GM12878 (cell line): ENCODE measurements around the gene CYP2C8. TPM values are rescaled to one million over a fixed set of nuclear protein-coding genes. Genes with fewer than 3 reads are reported as not detected.

Experiments used
- ATAC-seq: fragments of 200-7000 bp; cut with Tn5 transposase; 3 replicates; pipeline ENCODE4 v1.9.1; 2020; ENCODE audit warnings: mild to moderate bottlenecking, moderate library complexity
- BruUV-seq: library from RNA; stranded (reverse); fragments of 400-500 nt; replicated peaks from 2 replicates; lab custom pipeline; 2021; lab: Mats Ljungman, UMichigan
- CTCF ChIA-PET: fragments of 300-600 bp; sonication (Branson Sonifier 250); formaldehyde crosslinking; extraction: SDS; loops from one replicate; lab custom pipeline; 2021; ENCODE audit warnings: inconsistent platforms; lab: Yijun Ruan, JAX
- POLR2A ChIA-PET: fragments of 350-600 bp; formaldehyde crosslinking; extraction: SDS; loops from one replicate; lab custom pipeline; 2021; ENCODE audit warnings: inconsistent platforms; lab: Charles Lee
- RAD21 ChIA-PET: fragments of 300-600 bp; sonication (Branson Sonifier 250); formaldehyde crosslinking; loops from one replicate; lab custom pipeline; 2023; ENCODE audit warnings: antibody characterized with exemption; ENCODE audit not compliant: unreplicated experiment; lab: Charles Lee
- SMC1A ChIA-PET: fragments of 300-600 bp; sonication (Branson Sonifier 250); formaldehyde crosslinking; loops from one replicate; lab custom pipeline; 2023; ENCODE audit not compliant: unreplicated experiment, uncharacterized antibody; lab: Charles Lee
- DNase-seq: peaks from one replicate; pipeline ENCODE4 v3.0.0-alpha.2; 2011; ENCODE audit warnings: low read depth, low spot score
- FAIRE-seq: peaks from 3 replicates; lab custom pipeline; 2011; peaks lifted over from hg19 to GRCh38; lab: Jason Lieb, UNC
- H2AFZ ChIP-seq: 2 replicates; pipeline ENCODE4 v1.6.0; 2011; ENCODE audit warnings: low read depth, low read length, control low read depth; ENCODE audit not compliant: control insufficient read depth
- H3K27ac ChIP-seq: 2 replicates; pipeline ENCODE4 v1.5.1; 2011; ENCODE audit warnings: control low read depth; ENCODE audit not compliant: control insufficient read depth, insufficient read depth
- H3K27me3 ChIP-seq, 2 experiments: replicated peaks in 1 of 2; 2 replicates each; pipeline versions ENCODE4 v1.6.0 to v1.6.1; 2011; ENCODE audit warnings: low read length in 1 of 2; ENCODE audit not compliant: control insufficient read depth in 2 of 2, insufficient read depth in 2 of 2
- H3K36me3 ChIP-seq, 2 experiments: 2 replicates each; pipeline ENCODE4 v1.5.1; 2011; ENCODE audit warnings: low read length in 1 of 2; ENCODE audit not compliant: control insufficient read depth in 2 of 2, insufficient read depth in 2 of 2
- H3K4me1 ChIP-seq: 2 replicates; pipeline ENCODE4 v1.6.1; 2011; ENCODE audit warnings: mild to moderate bottlenecking, low read length, moderate library complexity, mixed read lengths; ENCODE audit not compliant: control insufficient read depth, insufficient read depth
- H3K4me2 ChIP-seq: 2 replicates; pipeline ENCODE4 v1.6.0; 2011; ENCODE audit warnings: control low read depth; ENCODE audit not compliant: control insufficient read depth, insufficient read depth
- H3K4me3 ChIP-seq: fragments of 200-600 bp; sonication (generic); 2 replicates; pipeline ENCODE4 v1.5.1; 2016
- H3K79me2 ChIP-seq: 2 replicates; pipeline ENCODE4 v1.6.0; 2011; ENCODE audit warnings: low read length; ENCODE audit not compliant: control insufficient read depth, insufficient read depth
- H3K9ac ChIP-seq: 2 replicates; pipeline ENCODE4 v1.8.0; 2011; ENCODE audit warnings: low read length, control low read depth, mixed read lengths; ENCODE audit not compliant: control insufficient read depth, insufficient read depth
- H3K9me3 ChIP-seq: replicated peaks from 3 replicates; pipeline ENCODE4 v1.5.1; 2011; ENCODE audit warnings: mild to moderate bottlenecking, low read length; ENCODE audit not compliant: control insufficient read depth, insufficient read depth
- H4K20me1 ChIP-seq: 2 replicates; pipeline ENCODE4 v1.6.0; 2011; ENCODE audit not compliant: control insufficient read depth, insufficient read depth
- BRCA1 ChIP-seq: IDR thresholded peaks from 2 replicates; pipeline ENCODE4 v1.6.1; 2011; ENCODE audit warnings: low read depth, low read length, improper control_type of control experiment
- CEBPB ChIP-seq, 2 experiments: fragments of 150-350 bp in 1 of 2; IDR thresholded peaks; 2 replicates each; pipeline ENCODE4 v1.6.1; 2012 to 2014; ENCODE audit warnings: low read depth in 2 of 2, low read length in 2 of 2, borderline replicate concordance in 1 of 2, inconsistent platforms in 1 of 2
- FOXM1 ChIP-seq: IDR thresholded peaks from 2 replicates; pipeline ENCODE4 v1.6.1; 2012; ENCODE audit warnings: low read depth, mild to moderate bottlenecking, inconsistent platforms, low read length, moderate library complexity
- GATAD2B ChIP-seq: fragments of 450-650 bp; conservative IDR thresholded peaks from 2 replicates; pipeline ENCODE4 v1.6.1; 2017; ENCODE audit warnings: low read depth, mild to moderate bottlenecking, moderate library complexity
- LARP7 ChIP-seq: fragments of 450-650 bp; IDR thresholded peaks from 2 replicates; pipeline ENCODE4 v1.6.1; 2017; ENCODE audit warnings: mild to moderate bottlenecking
- MTA3 ChIP-seq: IDR thresholded peaks from 2 replicates; pipeline ENCODE4 v1.6.1; 2012; ENCODE audit warnings: low read length, inconsistent platforms, borderline replicate concordance
- MYB ChIP-seq: fragments of 150-350 bp; IDR thresholded peaks from 2 replicates; pipeline ENCODE4 v1.6.1; 2014; ENCODE audit warnings: mild to moderate bottlenecking, low read depth, low read length, borderline replicate concordance
- PAX5 ChIP-seq: IDR thresholded peaks from 2 replicates; pipeline ENCODE4 v1.6.1; 2011; ENCODE audit warnings: low read depth, low read length, borderline replicate concordance
- POLR2AphosphoS5 ChIP-seq: IDR thresholded peaks from 2 replicates; pipeline ENCODE4 v1.6.1; 2011; ENCODE audit warnings: mild to moderate bottlenecking, low read length, inconsistent platforms
- SPI1 ChIP-seq: IDR thresholded peaks from 2 replicates; pipeline ENCODE4 v1.6.1; 2011; ENCODE audit warnings: low read depth, mild to moderate bottlenecking, low read length, moderate library complexity, borderline replicate concordance; ENCODE audit not compliant: insufficient read depth
- YY1 ChIP-seq: IDR thresholded peaks from 2 replicates; pipeline ENCODE4 v1.6.1; 2011; ENCODE audit warnings: low read depth, mild to moderate bottlenecking, low read length
- ZNF24 ChIP-seq: fragments of 450-650 bp; IDR thresholded peaks from 2 replicates; pipeline ENCODE4 v1.6.1; 2017; ENCODE audit warnings: antibody characterized with exemption, mild to moderate bottlenecking
- WGBS: methylation state at CpG from one replicate; pipeline ENCODE4 v1.1.6; 2016; ENCODE audit warnings: low lambda C conversion rate; ENCODE audit not compliant: insufficient replicate concordance, insufficient coverage; ENCODE audit errors: missing lambda C conversion rate; 5-methylcytosine and 5-hydroxymethylcytosine counted together
- in situ Hi-C: fragments of 300-500 bp; cut with MboI; formaldehyde crosslinking; loops from 9 replicates; pipeline ENCODE4 v1.14.3; 2018; ENCODE audit warnings: mixed read lengths
- intact Hi-C: fragments of 100-400 bp; cut with micrococcal nuclease; formaldehyde crosslinking; loops from one replicate; pipeline ENCODE4 v1.14.2; 2022; ENCODE audit not compliant: unreplicated experiment
- polyA plus RNA-seq, 11 experiments: library from polyadenylated mRNA; depleted of rRNA in 4 of 11; unstranded in 6 of 11; stranded (reverse) in 5 of 11; fragments of >200 nt; fragmentation: Nextera tagmentation in 4 of 11; fragmentation: Illumina TruSeq in 1 of 11; extraction: Ambion mirVana in 4 of 11; extraction: Trizol in 1 of 11; gene quantifications; 1 replicate in 1 of 11; 2 replicates in 10 of 11; pipeline versions ENCODE4 v1.2.1 to v1.2.3, GENCODE V29; 2011 to 2016; ENCODE audit warnings: inconsistent platforms in 2 of 11, missing spikeins in 2 of 11, low read depth in 1 of 11
- total RNA-seq, 4 experiments: library from RNA; depleted of rRNA in 3 of 4; stranded (reverse); fragments of >200 nt in 3 of 4; fragmentation: Illumina TruSeq in 1 of 4; extraction: Trizol in 1 of 4; gene quantifications; 2 replicates each; pipeline versions ENCODE4 v1.2.1 to v1.2.3, GENCODE V29; 2013 to 2021
- TF ChIP-seq, protein P1 (sequence below): fragments of 450-650 bp; IDR thresholded peaks from 2 replicates; pipeline ENCODE4 v1.6.1; 2017; ENCODE audit warnings: borderline replicate concordance

The CYP2C8 gene
- total and polyA plus RNA-seq, 10 of the 15 experiments (the other 5 are each of a cell fraction or from before 2014, with no cell fraction given), result 0.10 to 0.82 (median 0.36) TPM; not detected in 2

DNA sequence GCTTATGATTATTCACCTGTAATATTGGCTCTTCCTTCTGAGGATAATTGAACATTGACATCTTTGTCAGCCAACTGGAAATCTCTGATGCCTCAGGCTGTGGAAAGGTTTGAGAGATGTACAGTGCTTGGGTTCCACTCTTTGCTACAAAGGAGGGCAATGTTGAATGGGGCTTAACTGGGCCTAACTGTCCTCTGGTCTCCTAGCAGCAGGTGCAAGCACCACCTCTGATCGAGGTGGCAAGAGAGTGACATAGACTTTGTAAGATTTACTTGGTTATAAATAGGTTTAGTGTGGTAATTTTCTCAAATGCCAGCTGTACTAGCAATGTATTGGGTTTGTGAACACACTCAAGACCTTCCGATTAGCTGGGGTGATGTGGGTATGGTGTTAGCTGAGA is 21.1 kb downstream of the CYP2C8 start (continued):
- no peak for TF ChIP-seq CEBPB (IDR thresholded peaks at IDR 0.05; ENCODE audit: borderline replicate concordance in 1 of 2, low read depth in 2 of 2, low read length in 2 of 2)
- no peak for TF ChIP-seq FOXM1
- TF ChIP-seq PAX5, result no peak
- no peak for TF ChIP-seq GATAD2B
- TF ChIP-seq, protein P1, sequence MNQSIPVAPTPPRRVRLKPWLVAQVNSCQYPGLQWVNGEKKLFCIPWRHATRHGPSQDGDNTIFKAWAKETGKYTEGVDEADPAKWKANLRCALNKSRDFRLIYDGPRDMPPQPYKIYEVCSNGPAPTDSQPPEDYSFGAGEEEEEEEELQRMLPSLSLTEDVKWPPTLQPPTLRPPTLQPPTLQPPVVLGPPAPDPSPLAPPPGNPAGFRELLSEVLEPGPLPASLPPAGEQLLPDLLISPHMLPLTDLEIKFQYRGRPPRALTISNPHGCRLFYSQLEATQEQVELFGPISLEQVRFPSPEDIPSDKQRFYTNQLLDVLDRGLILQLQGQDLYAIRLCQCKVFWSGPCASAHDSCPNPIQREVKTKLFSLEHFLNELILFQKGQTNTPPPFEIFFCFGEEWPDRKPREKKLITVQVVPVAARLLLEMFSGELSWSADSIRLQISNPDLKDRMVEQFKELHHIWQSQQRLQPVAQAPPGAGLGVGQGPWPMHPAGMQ, result no peak
- no peak for TF ChIP-seq MYB
- TF ChIP-seq BRCA1, result no peak
- no peak for TF ChIP-seq POLR2AphosphoS5

DNA sequence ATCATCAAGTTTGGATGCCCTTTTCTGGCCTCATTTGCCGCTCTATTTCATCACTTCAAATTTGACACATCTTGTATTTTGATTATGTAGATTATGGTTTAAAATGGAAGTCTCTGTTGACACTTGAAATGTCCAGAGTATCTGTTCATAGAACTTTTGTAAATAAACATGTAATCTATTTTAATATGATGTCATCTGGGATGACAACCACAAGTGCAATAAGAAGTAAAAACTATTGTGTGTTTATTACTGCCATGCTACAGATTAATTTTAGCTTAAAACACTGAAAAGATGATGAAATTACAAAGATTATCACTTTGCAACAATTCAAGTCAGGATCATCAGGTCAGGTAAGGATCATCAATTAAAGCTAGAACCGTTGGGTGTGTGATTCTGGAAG is 30.0 kb downstream of the CYP2C8 start:
- SMC1A ChIA-PET, result no interaction called here
- no TSS peak for BruUV-seq
- no peak for TF ChIP-seq LARP7
- no peak for TF ChIP-seq SPI1
- TF ChIP-seq ZNF24, result no peak
- TF ChIP-seq YY1, result no peak
- TF ChIP-seq MTA3, result no peak
- intact Hi-C loops, result no loop called here
- no peak overlapping the region for H3K27ac ChIP-seq
- FAIRE-seq, result no peak
- 49% methylated on average over 2 of the region's 2 CpGs for WGBS
- no peaks in the 10 kb centered on the region for H3K36me3 ChIP-seq
- H3K4me1 ChIP-seq, result no peaks in the 10 kb centered on the region
- ATAC-seq, result no peak
- in situ Hi-C loops, result no loop called here
- no peak overlapping the region for H3K4me3 ChIP-seq
- CTCF ChIA-PET, result no interaction called here
- H3K9ac ChIP-seq, result no peak overlapping the region
- H3K9me3 ChIP-seq, result no peaks in the 10 kb centered on the region
- no peak for DNase-seq
- H3K4me2 ChIP-seq, result no peak overlapping the region
- no peaks in the 10 kb centered on the region for H4K20me1 ChIP-seq
- RAD21 ChIA-PET, result no interaction called here
- H2AFZ ChIP-seq, result no peak overlapping the region
- H3K27me3 ChIP-seq, result no peaks in the 10 kb centered on the region
- POLR2A ChIA-PET, result no interaction called here
- no peaks in the 10 kb centered on the region for H3K79me2 ChIP-seq
